PFSK-1 (cell line): Measurements from ENCODE around the gene PI4K2A.

Source experiments
- FOXP2 ChIP-seq: optimal IDR thresholded peaks from 2 replicates; pipeline ENCODE3; 2011; ENCODE audit warnings: borderline replicate concordance, control low read depth, inconsistent platforms; ENCODE audit not compliant: insufficient read depth; ENCODE audit errors: extremely low read length, extremely low read depth
- POLR2AphosphoS5 ChIP-seq: IDR thresholded peaks from 2 replicates; pipeline ENCODE4 v1.6.1; 2012; ENCODE audit warnings: low read depth, mild to moderate bottlenecking, control low read depth, low read length, moderate library complexity
- REST ChIP-seq, 2 experiments: IDR thresholded peaks; 2 replicates each; pipeline versions ENCODE4 v1.6.1 to v1.8.0; 2011 to 2012; ENCODE audit warnings: low read depth in 2 of 2, low read length in 2 of 2, control low read depth in 1 of 2, inconsistent platforms in 1 of 2, mild to moderate bottlenecking in 1 of 2, moderate library complexity in 1 of 2; ENCODE audit not compliant: insufficient read depth in 1 of 2
- SIN3A ChIP-seq: IDR thresholded peaks from 2 replicates; pipeline ENCODE4 v1.6.1; 2012; ENCODE audit warnings: mild to moderate bottlenecking, low read length, moderate library complexity, borderline replicate concordance; ENCODE audit not compliant: insufficient read depth
- TAF1 ChIP-seq: IDR thresholded peaks from 2 replicates; pipeline ENCODE4 v1.6.1; 2012; ENCODE audit warnings: low read length, control low read depth, borderline replicate concordance; ENCODE audit not compliant: insufficient read depth

Gene PI4K2A

GRCh38 chr10:97647556-97647955, 7.1 kb downstream of the PI4K2A start:
- no peak for TF ChIP-seq FOXP2
- TF ChIP-seq TAF1, result no peak
- no peak for TF ChIP-seq POLR2AphosphoS5
- TF ChIP-seq REST (IDR thresholded peaks at IDR 0.05; ENCODE audit: insufficient read depth in 1 of 2, low read depth in 2 of 2, low read length in 2 of 2), result no peak
- TF ChIP-seq SIN3A, result no peak

GRCh38 chr10:97648562-97649404, 8.3 kb downstream of the PI4K2A start:
- TF ChIP-seq TAF1 (no peak), FOXP2 (no peak), SIN3A (no peak), REST (IDR thresholded peaks at IDR 0.05; ENCODE audit: insufficient read depth in 1 of 2, low read depth in 2 of 2, low read length in 2 of 2) (no peak), POLR2AphosphoS5 (no peak)

GRCh38 chr10:97650726-97651125, 10.3 kb downstream of the PI4K2A start:
- TF ChIP-seq POLR2AphosphoS5 (no peak), TAF1 (no peak), REST (IDR thresholded peaks at IDR 0.05; ENCODE audit: insufficient read depth in 1 of 2, low read depth in 2 of 2, low read length in 2 of 2) (no peak), SIN3A (no peak), FOXP2 (no peak)

- TF ChIP-seq TAF1 (no peak), SIN3A (no peak), FOXP2 (no peak), REST (IDR thresholded peaks at IDR 0.05; ENCODE audit: insufficient read depth in 1 of 2, low read depth in 2 of 2, low read length in 2 of 2) (no peak), POLR2AphosphoS5 (no peak)
Observed at GRCh38 chr10:97651773-97652172, 11.3 kb downstream of the PI4K2A start.
